ENCODE data around the gene EIPR1.

EIPR1 gene

DNA sequence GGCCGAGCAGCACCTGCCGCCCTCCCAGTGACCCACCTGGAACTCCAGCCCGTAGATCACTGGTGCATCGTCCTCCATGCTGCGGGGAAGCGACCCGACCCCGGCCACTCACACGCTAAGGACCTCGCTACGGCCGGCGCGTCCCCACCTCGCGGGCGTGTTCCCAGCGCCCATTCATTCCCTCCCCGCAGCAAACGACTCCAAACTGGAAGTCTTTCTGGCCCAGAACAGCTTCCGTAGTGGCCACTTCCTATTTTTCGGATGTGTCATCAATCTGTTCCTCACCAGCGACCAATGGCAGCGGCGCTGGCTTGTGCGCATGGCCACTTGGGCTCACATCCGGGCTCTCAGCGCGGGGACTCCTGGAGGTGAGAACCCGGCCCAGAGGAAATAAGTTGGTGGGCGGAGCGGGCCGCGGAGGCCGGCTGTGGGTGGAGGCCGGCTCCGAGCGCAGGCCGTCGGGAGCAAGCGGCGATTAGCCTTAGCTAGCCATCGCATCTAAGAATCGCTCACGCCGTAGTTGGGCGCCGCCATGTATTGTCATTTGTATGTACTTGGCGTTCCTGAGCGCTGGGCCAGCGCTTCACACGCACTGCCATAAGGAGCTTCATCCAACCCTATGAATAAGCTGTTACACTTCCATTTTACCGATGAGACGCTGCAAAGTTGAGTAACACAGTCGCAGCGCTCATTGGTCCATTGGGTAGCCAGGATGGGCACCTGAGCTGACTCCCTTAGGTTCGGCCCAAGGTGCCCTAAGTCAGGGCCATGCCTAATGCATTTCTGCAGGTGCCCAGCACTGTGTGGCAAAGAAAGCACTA is at the start of gene EIPR1:
EIPR1 (minus strand) TSS at position 207 of the 821 bp plus-strand sequence; CDS start at position 78, 129 bp downstream.
- peak; percentile 84 to 90 (median 87) for DNase-seq (ENCODE audit: low read depth in 3 of 3, low spot score in 1 of 3)

DNA sequence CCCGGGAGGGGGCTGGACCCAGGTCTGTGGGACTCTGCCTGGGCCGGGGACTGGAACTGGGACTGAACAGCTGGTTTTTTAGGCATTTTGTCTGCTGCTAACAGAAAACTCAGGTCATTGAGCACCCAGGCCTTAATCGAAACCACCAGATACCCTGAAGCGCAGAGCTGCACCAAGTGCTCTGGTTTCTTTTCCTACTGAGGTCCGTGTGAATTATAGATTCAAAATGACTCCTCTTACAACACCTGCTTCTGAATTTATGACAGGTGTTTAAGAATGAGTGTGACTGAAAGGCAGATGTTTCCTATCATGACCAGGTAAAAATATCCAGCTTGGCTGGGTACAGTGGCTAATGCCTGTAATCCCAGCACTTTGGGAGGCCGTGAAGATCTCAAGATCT is 49.7 kb upstream of the EIPR1 start:
- DNase-seq (ENCODE audit: low read depth in 3 of 3, low spot score in 1 of 3), result no peak

DNA sequence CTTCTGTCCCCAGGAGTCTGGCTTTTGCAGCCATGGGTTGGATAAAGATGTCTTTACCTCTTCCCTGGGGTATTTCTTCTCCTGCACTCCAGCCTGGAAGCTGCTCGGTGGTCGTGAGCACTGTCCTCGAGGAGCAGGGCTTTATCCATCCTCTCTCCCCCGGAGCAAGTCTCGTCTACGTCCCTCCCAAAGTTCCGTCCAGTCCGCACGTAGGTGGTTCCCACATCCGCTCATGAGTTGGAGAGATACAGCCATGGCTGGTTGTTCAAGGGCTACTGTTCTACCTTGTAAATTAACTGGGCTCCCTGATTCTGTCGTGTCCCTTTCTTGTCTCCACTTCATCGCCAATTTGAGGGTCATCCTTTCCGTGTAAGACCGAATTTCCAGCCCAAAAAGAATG is 49.0 kb upstream of the EIPR1 start:
- no peak for DNase-seq (ENCODE audit: low read depth in 3 of 3, low spot score in 1 of 3)

DNA sequence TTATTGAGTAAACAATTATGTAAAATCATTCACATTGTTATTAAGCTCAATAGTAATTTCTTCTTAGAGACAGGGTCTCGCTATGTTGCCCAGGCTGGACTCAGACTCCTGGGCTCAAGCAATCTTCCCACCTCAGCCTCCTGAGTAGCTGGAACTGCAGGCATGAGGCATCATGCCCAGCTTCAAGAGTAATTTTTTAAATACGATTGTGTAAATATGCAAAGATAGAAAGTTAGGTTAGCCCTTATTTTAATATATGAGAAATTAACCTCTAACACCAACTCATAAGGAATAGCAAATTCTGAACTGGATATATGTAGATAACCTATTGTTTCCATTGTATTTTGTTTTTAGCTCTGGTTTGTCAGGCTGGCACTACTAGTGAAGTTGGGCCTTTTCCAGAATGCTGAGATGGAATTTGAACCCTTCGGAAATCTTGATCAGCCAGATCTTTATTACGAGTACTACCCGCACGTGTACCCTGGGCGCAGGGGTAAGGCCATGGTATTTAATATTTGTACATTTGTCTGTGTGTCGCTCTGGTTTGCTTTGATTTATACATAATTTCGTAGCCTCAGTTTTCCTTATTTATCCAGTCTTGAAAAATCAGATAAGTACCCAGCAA is 46.7 kb upstream of the EIPR1 start:
- no peak for DNase-seq (ENCODE audit: low read depth in 3 of 3, low spot score in 1 of 3)

DNA sequence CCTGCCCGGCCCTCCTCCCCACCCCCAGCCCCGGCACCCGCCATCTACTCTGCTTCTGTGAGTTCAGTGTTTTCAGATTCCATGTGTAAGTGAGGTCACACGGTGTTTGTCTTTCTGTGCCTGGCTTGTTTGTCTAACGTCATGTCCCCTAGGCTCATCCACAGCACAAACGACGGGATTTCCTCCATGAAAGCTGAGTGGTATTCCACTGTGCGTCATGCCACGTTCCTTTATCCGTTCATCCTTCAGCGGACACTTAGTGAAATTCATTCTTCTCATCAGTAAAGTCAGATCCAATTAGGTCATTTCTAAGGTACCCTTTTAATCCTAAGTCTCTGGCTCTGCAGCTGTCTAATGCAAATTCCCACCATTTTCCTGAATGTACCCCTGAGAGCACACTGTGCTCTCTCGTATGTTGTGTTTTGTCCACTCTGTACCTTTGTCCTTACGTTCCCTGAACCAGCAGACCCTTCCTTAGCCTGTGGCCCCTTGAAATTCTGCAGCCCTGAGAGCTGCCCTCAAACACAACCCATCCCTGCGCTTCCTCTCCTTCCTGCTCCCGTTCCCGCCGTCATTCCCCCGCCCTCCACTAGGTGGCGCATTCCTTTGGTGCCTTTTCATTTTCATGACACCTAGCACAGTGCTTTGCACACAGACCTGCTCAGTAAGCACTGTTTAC is 46.0 kb upstream of the EIPR1 start:
- DNase-seq (ENCODE audit: low read depth in 3 of 3, low spot score in 1 of 3), result peak; percentile 18 to 68 (median 46)

DNA sequence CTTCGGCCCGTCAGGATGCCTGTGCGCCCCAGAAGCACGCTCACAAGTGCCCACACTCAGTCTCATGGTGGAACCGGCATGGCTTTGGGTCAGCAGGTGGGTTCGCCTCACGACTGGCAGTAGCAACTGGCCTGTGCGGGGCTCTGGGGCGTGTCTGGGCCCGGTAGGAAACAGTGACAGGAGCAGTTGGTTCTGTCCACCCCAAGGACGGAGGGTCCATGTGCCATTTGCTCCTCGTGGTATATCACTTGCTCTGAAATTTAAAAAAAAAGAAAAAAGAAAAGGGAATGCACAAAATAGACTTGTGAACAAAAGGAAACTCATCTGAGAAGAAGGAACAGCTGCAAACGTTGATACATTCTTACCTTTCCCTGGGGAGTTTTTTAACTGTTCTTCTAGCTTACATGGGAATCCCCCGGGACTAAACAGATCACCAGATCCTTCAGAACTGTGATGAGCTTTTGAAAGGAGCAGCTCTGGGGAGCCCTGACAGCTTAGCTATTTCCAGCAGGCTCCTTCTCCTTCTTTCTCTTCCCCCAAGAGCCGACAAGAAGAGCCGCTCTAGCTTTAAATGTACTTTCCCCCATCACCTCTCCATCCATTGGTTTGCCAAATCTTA is 44.7 kb upstream of the EIPR1 start:
- no peak for DNase-seq (ENCODE audit: low read depth in 3 of 3, low spot score in 1 of 3)

DNA sequence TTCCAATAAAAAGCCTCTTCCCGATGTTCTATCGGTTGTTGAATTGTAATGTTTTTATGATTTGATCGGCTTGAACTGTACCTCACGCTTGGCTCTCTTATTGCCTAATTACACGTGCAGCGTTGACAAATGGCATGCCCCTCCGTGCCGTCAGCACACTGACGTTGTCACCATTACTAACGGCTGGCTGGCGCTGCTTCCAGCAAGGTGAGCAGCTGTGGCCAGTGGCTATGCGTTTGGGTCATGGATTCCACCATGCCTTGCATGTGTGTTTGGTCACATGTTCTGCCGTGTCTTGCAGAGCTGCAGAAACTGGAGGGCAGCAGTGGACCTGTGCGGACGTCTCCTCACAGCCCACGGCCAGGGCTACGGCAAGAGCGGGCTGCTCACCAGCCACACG is 44.0 kb upstream of the EIPR1 start:
- DNase-seq (ENCODE audit: low read depth in 3 of 3, low spot score in 1 of 3), result no peak

DNA sequence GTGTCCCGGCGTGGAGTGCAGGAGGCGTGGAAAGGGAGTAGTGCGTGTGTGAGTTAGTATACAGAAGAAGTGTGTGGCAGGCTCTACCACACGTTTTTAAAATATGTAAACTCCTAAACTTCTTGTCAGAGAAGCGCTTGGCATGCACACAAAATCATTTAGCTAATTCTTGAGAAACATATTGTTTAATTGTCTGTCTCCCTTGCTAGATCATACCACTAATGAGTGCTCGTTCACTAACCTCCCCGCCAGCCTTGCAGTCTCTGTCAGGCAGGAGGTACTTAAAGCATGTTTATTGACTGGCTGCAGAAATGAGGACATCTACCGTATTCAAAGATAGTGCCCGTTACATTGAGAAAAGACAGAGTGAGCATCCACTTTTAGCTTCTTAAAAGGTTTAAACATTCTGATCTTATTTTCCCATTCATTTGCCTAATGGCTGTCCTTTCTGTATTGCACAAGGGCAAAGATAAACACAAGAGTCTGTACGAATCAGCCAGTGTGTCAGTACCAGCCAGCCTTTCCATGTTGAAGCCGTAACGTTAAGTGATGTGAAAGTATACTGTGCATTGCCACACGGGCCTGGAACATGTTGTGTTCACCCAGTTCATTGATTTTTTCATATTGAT is 43.3 kb upstream of the EIPR1 start:
- no peak for DNase-seq (ENCODE audit: low read depth in 3 of 3, low spot score in 1 of 3)

DNA sequence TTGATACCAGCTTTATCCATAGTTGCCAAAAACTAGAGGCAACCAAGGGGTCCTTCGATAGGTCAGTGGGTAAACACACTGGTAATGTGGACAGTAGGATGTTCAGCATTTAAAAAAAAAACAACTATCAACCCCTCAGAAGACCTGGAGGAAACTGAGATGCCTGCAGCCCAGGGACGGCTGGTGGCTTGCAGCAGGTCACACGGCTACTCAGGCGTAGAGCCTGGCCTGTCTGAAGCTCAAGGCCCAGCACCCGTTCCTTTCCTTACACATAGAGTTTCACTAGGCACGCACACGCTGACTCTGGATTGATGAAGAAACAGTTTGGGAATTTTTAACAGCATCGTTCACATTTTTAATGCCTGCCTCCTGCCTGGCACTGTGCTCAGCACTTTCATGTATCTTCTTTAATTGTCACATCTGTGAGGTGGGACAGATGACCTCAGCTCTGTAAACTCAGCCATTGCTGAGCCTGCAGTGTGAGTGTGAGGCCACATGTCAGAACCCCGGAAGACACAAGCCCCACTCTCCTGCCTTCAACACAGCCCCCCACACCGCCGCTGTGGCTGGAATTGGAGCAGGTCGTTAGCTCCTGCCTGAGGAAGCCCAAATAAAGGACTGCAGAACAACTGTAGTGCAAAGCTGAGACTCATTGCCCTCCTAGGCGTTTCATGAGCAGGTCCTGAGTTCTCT is 42.6 kb upstream of the EIPR1 start:
- DNase-seq (ENCODE audit: low read depth in 3 of 3, low spot score in 1 of 3), result no peak

DNA sequence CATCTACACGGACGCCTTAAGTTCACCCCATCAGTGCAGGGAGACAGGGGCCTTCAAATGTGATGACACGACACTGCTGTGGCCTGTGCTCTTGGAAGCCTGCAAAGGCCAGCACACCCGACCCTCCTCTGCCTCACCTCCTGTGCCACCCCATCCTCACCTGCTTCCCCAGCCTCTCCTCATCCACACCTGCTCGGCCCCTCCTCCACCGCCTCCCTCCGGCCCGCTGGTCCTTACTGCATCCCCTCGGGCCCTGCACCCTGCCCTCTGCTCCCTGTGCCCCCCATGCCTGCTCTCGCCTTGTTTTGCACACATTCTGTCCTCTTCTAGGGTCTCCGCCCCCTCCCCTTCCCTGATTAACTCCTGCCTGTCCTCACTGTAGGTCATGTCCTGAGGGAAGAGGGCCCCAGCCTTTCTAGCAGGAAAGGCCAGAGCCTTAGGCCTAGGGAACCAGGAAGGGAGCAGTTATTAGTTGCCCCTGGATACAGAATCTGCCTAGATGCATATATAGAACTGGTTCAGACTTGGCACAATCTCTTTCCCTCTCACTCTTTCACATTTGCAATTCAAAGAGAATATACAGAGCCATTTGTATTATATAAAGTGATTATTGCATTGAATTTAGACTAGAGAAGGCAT is 41.3 kb upstream of the EIPR1 start:
- no peak for DNase-seq (ENCODE audit: low read depth in 3 of 3, low spot score in 1 of 3)

DNA sequence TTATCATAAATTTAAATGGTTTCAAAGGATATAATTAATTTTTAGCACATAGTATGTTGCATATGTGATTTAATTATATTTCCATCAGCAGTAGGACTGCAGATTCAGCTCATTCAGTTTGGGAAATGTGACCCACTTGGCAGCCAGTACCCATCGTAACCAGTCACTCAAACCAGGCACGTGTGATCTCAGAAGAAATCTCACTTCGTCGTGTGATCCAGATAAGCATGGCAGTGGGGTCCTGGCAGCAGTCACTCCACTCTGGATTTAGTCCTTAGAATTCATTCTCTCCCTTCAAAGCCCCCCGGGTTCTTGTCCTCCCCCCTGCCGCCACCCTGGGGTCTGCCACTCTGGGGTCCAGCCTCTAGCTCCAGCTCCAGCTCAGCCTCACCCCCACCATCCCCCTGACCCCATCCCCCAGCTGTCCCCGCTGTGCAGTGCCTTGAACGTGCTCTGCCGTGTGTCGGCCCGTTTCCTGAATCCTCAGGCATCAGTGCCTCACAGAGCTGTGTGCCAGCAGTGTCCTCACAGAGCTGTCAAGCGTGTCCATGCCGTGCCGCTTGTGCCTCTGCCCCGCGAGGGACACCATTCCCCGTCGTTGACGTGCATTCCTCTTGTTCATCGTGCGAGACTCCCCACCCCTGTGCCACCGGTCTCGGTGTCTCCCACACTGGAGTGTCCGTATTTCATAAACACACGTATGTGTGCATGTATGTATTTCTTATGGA is 36.7 kb upstream of the EIPR1 start:
- no peak for DNase-seq (ENCODE audit: low read depth in 3 of 3, low spot score in 1 of 3)

DNA sequence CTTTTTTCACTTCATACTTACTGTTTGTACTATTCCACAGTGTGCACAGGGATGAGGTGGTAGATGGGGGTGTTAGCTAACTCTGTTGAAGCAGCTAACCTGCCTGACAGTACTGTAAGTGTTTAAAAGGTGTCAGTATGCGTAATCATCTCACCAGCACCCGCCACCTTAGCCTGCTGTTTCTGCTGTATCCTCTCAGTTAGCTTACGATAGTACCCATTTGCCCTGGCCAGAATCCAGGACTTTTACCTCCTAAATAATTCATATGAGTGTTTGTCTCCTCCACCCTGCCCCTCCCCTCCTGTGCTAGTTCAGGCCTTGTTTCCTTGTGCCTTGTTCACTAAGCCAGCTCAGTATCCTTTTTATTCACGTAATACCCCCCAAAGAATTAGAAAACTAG is 36.1 kb upstream of the EIPR1 start:
- no peak for DNase-seq (ENCODE audit: low read depth in 3 of 3, low spot score in 1 of 3)

DNA sequence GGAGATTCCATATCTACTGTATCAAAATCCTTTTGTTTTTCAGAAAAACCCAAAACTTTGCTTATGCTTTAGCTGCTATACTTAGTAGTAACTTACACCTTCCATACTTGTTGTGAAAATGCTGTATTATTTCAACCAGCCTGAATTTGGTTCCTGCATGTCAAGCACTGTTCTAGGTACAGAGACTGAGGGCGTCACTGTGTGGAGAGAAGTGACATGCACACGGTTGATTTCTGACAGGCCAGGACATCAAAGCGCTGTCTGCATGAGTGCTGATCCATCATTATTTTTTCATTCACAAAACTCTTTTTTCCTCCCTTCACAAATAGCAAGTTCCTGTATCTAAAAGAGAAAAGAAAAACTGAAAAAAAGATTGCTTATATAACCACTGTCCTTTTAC is 33.5 kb upstream of the EIPR1 start:
- DNase-seq (ENCODE audit: low read depth in 3 of 3, low spot score in 1 of 3), result no peak

DNA sequence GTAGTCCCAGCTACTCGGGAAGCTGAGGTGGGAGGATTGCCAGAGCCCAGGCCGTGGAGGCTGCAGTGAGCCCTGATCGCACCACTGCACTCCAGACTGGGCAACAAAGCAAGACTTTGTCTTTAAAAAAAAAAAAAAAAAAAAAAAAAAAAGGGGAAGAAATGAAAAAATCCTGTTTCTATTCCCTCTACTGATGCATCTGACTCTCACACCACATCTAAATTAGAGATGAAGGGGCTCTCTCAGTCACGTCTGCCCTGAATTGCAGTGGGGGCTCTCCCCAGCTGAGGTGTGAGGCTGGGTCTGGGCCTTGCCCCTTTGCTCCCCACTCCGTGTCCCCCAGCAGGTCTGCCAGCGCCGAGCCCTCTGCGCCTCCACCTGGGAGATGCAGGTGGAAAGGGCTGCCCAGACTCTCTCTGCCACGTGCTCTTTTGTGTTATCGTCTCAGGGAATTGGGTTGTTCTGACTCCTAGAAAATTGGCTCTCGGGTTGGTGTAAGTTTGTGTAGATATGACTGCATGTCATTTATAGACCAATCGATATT is 32.1 kb upstream of the EIPR1 start:
- DNase-seq (ENCODE audit: low read depth in 3 of 3, low spot score in 1 of 3), result no peak

DNA sequence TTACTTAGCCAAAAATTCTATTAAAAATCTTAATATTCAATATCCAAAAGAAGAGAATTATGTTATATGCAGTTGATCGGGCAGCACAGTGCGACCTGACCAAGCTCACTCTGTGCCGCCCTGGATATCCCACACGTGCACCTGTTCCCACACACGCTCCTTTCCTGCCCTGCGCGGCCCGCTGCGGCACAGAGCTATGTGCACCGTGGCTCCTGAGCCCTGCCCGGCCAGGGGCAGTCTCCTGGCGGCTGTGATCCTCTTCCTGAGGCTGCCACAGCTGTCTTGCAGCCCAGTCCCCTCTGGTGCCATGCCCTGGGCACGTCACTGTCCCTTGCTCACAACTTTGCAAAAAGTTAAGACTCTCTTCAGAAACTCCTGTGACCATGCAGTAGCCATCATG is 31.2 kb upstream of the EIPR1 start:
- no peak for DNase-seq (ENCODE audit: low read depth in 3 of 3, low spot score in 1 of 3)

DNA sequence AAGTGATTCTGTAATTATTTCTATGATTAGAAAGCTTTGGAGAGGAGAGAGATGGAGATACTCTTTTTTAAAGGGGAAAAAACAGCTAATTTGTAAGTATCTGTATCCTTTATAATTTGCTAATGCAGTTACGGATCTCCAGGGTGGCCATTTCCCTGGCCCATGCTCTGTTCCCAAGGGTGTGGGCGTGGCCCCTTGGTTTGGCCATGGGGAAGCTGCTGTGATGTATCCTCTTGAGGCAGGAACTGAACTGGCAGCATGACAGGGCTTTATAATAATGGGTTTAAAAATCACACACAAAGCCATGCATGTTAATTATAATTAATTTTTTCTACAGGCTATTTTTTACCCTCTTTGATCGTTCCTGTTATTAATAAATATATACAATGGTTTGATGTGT is 28.9 kb upstream of the EIPR1 start:
- DNase-seq (ENCODE audit: low read depth in 3 of 3, low spot score in 1 of 3), result no peak

DNA sequence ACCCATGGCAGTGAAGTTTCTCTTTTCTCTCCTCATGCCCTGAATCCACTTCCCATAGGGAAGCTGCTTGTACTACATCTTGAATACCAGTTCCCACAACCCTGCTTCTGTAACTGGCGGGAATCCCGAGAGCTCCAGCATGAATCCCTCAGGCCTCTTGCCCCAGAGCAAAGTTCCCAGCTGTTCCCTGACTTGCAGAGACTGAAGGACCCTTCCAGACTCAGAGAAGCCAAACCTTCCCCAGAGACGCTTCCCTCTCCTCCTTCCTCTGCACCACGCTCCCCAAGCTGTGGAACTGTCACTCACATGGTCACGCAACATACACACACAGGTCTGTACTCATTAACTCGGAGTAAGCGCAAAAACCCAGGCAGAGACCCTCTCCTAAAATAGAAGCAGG is 28.3 kb upstream of the EIPR1 start:
- DNase-seq (ENCODE audit: low read depth in 3 of 3, low spot score in 1 of 3), result no peak

DNA sequence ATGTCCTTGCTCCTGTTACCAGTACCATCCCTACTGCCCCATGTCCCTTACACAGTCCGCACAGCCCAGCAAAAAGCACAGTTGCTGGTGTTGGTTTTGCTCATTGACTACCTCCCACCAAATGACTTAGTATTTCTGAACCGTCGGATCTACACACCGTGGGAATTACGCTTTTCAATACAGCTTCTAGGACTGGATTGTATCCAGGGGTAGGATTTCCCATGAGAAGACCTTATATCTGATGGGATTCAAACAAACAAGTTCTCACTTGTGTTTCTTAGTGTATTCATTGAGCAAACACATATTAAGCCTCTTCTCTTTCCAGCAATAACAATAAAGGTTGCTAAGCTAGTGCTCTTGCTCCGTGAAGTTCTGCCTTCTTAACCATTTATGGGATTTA is 27.7 kb upstream of the EIPR1 start:
- DNase-seq (ENCODE audit: low read depth in 3 of 3, low spot score in 1 of 3), result no peak

DNA sequence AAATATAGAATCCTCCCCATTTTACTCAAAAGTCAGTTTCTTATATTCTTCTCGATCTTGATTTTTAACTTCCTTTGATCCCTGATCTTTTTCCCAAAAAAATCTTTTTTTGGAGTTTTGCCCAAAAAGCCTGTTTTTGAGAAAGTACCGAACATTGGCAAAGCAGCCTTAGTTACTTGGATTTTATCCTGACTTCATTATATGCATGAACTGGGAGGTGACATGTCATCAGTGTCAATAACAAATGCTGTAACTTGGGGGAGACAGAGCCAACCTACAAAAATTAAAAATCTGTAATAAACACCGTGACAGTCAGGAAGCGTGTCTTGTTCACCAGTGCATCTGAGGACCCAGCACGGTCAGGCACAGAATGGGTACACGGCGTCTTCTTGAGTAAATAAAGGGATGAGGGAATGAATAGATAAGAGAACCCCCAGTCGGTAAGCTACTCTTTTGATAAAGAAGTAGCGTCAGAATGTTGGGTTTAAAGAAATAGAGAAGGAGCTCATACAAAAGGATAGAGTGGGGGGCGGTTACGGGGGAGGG is 26.8 kb upstream of the EIPR1 start:
- DNase-seq (ENCODE audit: low read depth in 3 of 3, low spot score in 1 of 3), result no peak
